GM23248 (cell line): Measurements from ENCODE around the gene ADM. TPM values are rescaled to one million over a fixed set of nuclear protein-coding genes. Genes with fewer than 3 reads are reported as not detected.

ENCODE experiments used
- DNase-seq: peaks from one replicate; pipeline ENCODE4 v3.0.0-alpha.2; 2015
- H2AFZ ChIP-seq: fragments of 200-600 bp; sonication (generic); 2 replicates; pipeline ENCODE4 v1.6.1; 2016; ENCODE audit warnings: antibody characterized with exemption
- H3F3A ChIP-seq: fragments of 200-600 bp; sonication (generic); 2 replicates; pipeline ENCODE4 v1.6.1; 2016; ENCODE audit warnings: mild to moderate bottlenecking, antibody characterized with exemption, mixed run types; ENCODE audit not compliant: insufficient read depth
- H3K27ac ChIP-seq: fragments of 200-600 bp; sonication (generic); 2 replicates; pipeline ENCODE4 v1.5.1; 2016; ENCODE audit warnings: mild to moderate bottlenecking
- H3K27me3 ChIP-seq: fragments of 200-600 bp; sonication (generic); replicated peaks from 2 replicates; pipeline ENCODE4 v1.6.1; 2016; ENCODE audit warnings: mild to moderate bottlenecking; ENCODE audit not compliant: insufficient read depth
- H3K36me3 ChIP-seq: fragments of 200-600 bp; sonication (generic); 2 replicates; pipeline ENCODE4 v1.6.1; 2016; ENCODE audit warnings: low read depth, mild to moderate bottlenecking
- H3K4me1 ChIP-seq: fragments of 200-600 bp; sonication (generic); 2 replicates; pipeline ENCODE4 v1.6.1; 2016; ENCODE audit warnings: mild to moderate bottlenecking; ENCODE audit not compliant: insufficient read depth
- H3K4me2 ChIP-seq: fragments of 200-600 bp; sonication (generic); one replicate; pipeline ENCODE4 v1.6.1; 2016; ENCODE audit warnings: mild to moderate bottlenecking; ENCODE audit not compliant: unreplicated experiment
- H3K4me3 ChIP-seq: fragments of 200-600 bp; sonication (generic); 2 replicates; pipeline ENCODE4 v1.5.1; 2016; ENCODE audit warnings: mild to moderate bottlenecking
- H3K79me2 ChIP-seq: fragments of 200-600 bp; sonication (generic); 2 replicates; pipeline ENCODE4 v1.6.1; 2016; ENCODE audit warnings: mild to moderate bottlenecking; ENCODE audit not compliant: insufficient read depth
- H3K9ac ChIP-seq: fragments of 200-600 bp; sonication (generic); 2 replicates; pipeline ENCODE4 v1.6.1; 2016; ENCODE audit warnings: mild to moderate bottlenecking
- H3K9me2 ChIP-seq: fragments of 200-600 bp; sonication (generic); 2 replicates; pipeline ENCODE4 v1.6.1; 2016; ENCODE audit warnings: mixed run types, mild to moderate bottlenecking, moderate library complexity; ENCODE audit not compliant: insufficient read depth
- H3K9me3 ChIP-seq: fragments of 200-600 bp; sonication (generic); one replicate; pipeline ENCODE4 v1.6.1; 2017; ENCODE audit warnings: low read depth
- H4K20me1 ChIP-seq: fragments of 200-600 bp; sonication (generic); 2 replicates; pipeline ENCODE4 v1.6.0; 2016; ENCODE audit not compliant: insufficient read depth
- EZH2 ChIP-seq: fragments of 200-600 bp; sonication (generic); IDR thresholded peaks from 2 replicates; pipeline ENCODE4 v1.6.1; 2018; ENCODE audit warnings: antibody characterized with exemption, mild to moderate bottlenecking; ENCODE audit not compliant: insufficient read depth, poor library complexity, severe bottlenecking
- EZH2phosphoT487 ChIP-seq: fragments of 200-600 bp; sonication (generic); IDR thresholded peaks from 2 replicates; pipeline ENCODE4 v1.6.1; 2018; ENCODE audit warnings: antibody characterized with exemption, moderate library complexity, mild to moderate bottlenecking, low read depth; ENCODE audit not compliant: insufficient read depth
- WGBS, 2 experiments: methylation state at CpG; one replicate each; pipeline ENCODE4 v1.1.6; 2015 to 2017; ENCODE audit warnings: low lambda C conversion rate in 2 of 2, low coverage in 1 of 2; ENCODE audit errors: missing lambda C conversion rate in 2 of 2; 5-methylcytosine and 5-hydroxymethylcytosine counted together
- in situ Hi-C: fragments of 300-500 bp; cut with MboI; formaldehyde crosslinking; loops from 2 replicates; pipeline ENCODE4 v1.15.0; 2020
- polyA plus RNA-seq: library from polyadenylated mRNA; unstranded; fragments of >200 nt; fragmentation: Nextera tagmentation; extraction: Ambion mirVana; gene quantifications from 2 replicates; pipeline ENCODE4 v1.2.1, GENCODE V29; 2016
- total RNA-seq: library from RNA; depleted of rRNA; stranded (reverse); fragments of >200 nt; shearing (Covaris generic); gene quantifications from 2 replicates; pipeline ENCODE4 v1.2.3, GENCODE V29; 2014

The ADM gene
- total and polyA plus RNA-seq, 2 experiments from 2014 or later = 451 to 551 TPM

DNA sequence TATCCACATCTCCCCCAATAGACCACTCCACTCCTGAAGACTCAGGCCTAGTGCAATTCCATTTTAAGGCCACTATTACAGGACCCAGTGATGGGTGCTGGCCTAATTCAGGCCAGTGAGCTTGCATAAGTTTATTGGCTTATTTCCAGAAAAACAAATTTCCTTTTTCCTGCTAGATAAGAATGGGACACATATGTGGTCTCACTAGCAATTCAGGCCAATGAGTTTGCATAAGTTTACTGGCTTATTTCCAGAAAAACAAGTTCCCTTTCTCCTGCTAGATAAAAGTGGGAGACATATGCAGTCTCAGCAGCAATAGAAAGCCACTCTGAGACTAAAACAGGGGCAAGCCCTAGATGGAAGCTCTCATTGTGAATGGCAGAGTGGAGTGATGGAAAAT is 22.4 kb downstream of the ADM start:
- peak; percentile 24 for DNase-seq
- Histone ChIP-seq H3K9me2 (no peaks in the 10 kb centered on the region), H4K20me1 (no peaks in the 10 kb centered on the region), H3K9ac (no peak overlapping the region), H3K4me1 (peaks cover 89% of the 10 kb centered on the region), H3K79me2 (no peaks in the 10 kb centered on the region), H3K9me3 (no peaks in the 10 kb centered on the region), H3K4me3 (no peak overlapping the region), H3K4me2 (no peak overlapping the region), H3K27me3 (no peaks in the 10 kb centered on the region), H3K36me3 (no peaks in the 10 kb centered on the region), H3K27ac (no peak overlapping the region), H3F3A (peaks cover 73% of the 10 kb centered on the region), H2AFZ (no peak overlapping the region)
- in situ Hi-C loops = loop anchor here (10.0 kb wide), 1 partner anchor 408 kb away; no protein-coding TSS in a partner anchor
- TF ChIP-seq EZH2phosphoT487 (no peak), EZH2 (no peak)

GRCh38 chr11:10328314-10329098 is 23.6 kb downstream of the ADM start:
- peak overlapping the region; percentile 64 for H3K27ac ChIP-seq

DNA sequence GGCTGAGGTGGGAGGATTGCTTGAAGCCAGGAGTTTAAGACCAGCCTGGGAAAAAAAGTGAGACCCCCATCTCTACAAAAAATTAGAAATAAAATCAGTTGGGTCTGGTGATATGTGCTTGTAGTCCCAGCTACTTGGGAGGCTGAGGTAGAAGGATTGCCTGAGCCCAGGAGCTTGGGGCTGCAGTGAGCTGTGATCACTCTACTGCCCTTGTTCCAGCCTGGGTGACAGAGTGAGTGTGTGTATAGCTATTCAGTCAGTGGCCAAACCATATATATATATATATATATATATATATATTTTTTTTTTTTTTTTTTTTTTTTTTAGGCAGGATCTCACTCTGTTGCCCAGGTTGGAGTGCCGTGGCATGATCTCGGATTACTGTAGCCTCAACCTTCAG is 24.5 kb downstream of the ADM start:
- H3K36me3 ChIP-seq = no peaks in the 10 kb centered on the region
- peaks cover 57% of the 10 kb centered on the region for H3F3A ChIP-seq
- no peak overlapping the region for H2AFZ ChIP-seq
- H3K4me2 ChIP-seq = peak overlapping the region; percentile 51
- H3K4me1 ChIP-seq = peaks cover 71% of the 10 kb centered on the region
- H3K27ac ChIP-seq = peak overlapping the region; percentile 64
- no peak overlapping the region for H3K4me3 ChIP-seq
- no peaks in the 10 kb centered on the region for H3K79me2 ChIP-seq
- in situ Hi-C loops = loop anchor here (10.0 kb wide), 1 partner anchor 405 kb away; no protein-coding TSS in a partner anchor
- peak; percentile 32 for DNase-seq
- H3K27me3 ChIP-seq = no peaks in the 10 kb centered on the region
- 0 out of 2 replicates have a peak overlapping the region, but pooled peaks have one; percentile 16 for H3K9ac ChIP-seq
- H3K9me2 ChIP-seq = no peaks in the 10 kb centered on the region
- no peaks in the 10 kb centered on the region for H4K20me1 ChIP-seq
- TF ChIP-seq EZH2phosphoT487 (no peak), EZH2 (no peak)
- no peaks in the 10 kb centered on the region for H3K9me3 ChIP-seq
- WGBS, 2 experiments = 92% methylated on average over 2 of the region's 2 CpGs; no CpG with 5 or more reads in 1 of the 2 experiments

More at GRCh38 chr11:10328314-10329098, 23.6 kb downstream of the ADM start:
- DNase-seq = peak; percentile 74
- Histone ChIP-seq H3K9ac (peak overlapping the region; percentile 16; the same call in 1 of the 2 replicates), H3K36me3 (no peaks in the 10 kb centered on the region), H3K9me3 (no peaks in the 10 kb centered on the region), H3K4me1 (peaks cover 79% of the 10 kb centered on the region), H2AFZ (no peak overlapping the region), H3K4me2 (peak overlapping the region; percentile 51), H3K79me2 (no peaks in the 10 kb centered on the region), H3K27me3 (no peaks in the 10 kb centered on the region), H3K9me2 (no peaks in the 10 kb centered on the region), H4K20me1 (no peaks in the 10 kb centered on the region), H3K4me3 (0 out of 2 replicates have a peak overlapping the region, but pooled peaks have one; percentile 3), H3F3A (peaks cover 64% of the 10 kb centered on the region)
- 4 to 6% methylated on average over 3 of the region's 3 CpGs for WGBS, 2 experiments
- in situ Hi-C loops = loop anchor here (10.0 kb wide), 1 partner anchor 406 kb away; no protein-coding TSS in a partner anchor
- TF ChIP-seq EZH2phosphoT487 (no peak), EZH2 (no peak)

GRCh38 chr11:10329935-10330334 is 25.1 kb downstream of the ADM start:
- Histone ChIP-seq H3K9me3 (no peaks in the 10 kb centered on the region), H3K4me1 (peaks cover 65% of the 10 kb centered on the region), H3K9me2 (no peaks in the 10 kb centered on the region), H3K27me3 (no peaks in the 10 kb centered on the region), H3F3A (peaks cover 51% of the 10 kb centered on the region), H3K36me3 (no peaks in the 10 kb centered on the region), H3K4me2 (peak overlapping the region; percentile 53), H3K4me3 (0 out of 2 replicates have a peak overlapping the region, but pooled peaks have one; percentile 18), H4K20me1 (no peaks in the 10 kb centered on the region), H3K9ac (0 out of 2 replicates have a peak overlapping the region, but pooled peaks have one; percentile 29), H3K27ac (peak overlapping the region; percentile 55), H2AFZ (no peak overlapping the region), H3K79me2 (no peaks in the 10 kb centered on the region)
- in situ Hi-C loops = loop anchor here (10.0 kb wide), 1 partner anchor 405 kb away; no protein-coding TSS in a partner anchor
- TF ChIP-seq EZH2phosphoT487 = no peak
- no peak for TF ChIP-seq EZH2
- peak; percentile 92 for DNase-seq
- 0 to 2% methylated on average over 2 of the region's 2 CpGs for WGBS, 2 experiments
